Body of pancreas (tissue), 4 donors: Measurements from ENCODE around the gene EDEM1.

ENCODE experiments used
- POLR2A ChIP-seq, 3 donors: fragments of 450-650 bp; IDR thresholded peaks; one replicate each; pipeline ENCODE4 v1.6.1; 2016; ENCODE audit warnings: antibody characterized with exemption in 3 of 3, mild to moderate bottlenecking in 2 of 3
- TF ChIP-seq, protein P1 (sequence below), 7 experiments: fragments of 450-650 bp in 4 of 7; fragments of 200-600 bp in 3 of 7; sonication (generic) in 3 of 7; IDR thresholded peaks; one replicate each; pipeline ENCODE4 v1.5.1; 2016 to 2019; ENCODE audit warnings: antibody characterized with exemption in 7 of 7

DNA sequence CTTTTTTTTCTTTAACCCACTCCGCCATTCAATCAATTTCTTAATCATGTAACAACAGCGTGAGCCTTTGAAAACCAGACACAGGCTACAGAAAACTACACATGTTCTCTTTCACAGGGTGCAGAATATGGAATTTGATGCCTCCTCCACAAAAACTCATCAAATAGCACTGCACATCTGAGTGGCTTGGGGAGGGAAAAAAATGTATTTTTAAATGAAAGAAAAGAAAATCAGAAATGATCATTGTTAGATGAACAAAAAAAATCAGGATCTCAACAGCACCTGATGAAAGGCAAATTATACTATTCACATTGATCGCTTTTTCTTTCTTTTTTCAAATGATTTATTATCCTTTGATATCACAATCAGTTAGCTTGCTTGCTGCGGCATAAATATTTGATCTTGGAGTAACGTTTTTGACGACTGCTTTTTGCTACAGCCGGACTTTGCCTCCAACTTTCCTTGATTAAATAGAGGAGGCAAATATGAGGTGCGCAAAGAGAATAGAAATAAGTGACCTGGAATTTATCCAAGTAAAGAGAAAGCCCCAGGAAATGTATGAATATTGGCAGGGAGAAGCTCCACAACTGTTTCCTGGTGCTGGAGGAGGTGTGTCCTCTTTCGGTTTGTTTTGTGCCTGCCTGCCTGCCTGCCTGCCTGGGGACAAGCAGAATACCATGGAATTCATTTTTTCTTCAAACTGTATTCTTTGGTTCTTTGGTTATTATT lies 63.1 kb downstream of the EDEM1 start:
- TF ChIP-seq, protein P1, sequence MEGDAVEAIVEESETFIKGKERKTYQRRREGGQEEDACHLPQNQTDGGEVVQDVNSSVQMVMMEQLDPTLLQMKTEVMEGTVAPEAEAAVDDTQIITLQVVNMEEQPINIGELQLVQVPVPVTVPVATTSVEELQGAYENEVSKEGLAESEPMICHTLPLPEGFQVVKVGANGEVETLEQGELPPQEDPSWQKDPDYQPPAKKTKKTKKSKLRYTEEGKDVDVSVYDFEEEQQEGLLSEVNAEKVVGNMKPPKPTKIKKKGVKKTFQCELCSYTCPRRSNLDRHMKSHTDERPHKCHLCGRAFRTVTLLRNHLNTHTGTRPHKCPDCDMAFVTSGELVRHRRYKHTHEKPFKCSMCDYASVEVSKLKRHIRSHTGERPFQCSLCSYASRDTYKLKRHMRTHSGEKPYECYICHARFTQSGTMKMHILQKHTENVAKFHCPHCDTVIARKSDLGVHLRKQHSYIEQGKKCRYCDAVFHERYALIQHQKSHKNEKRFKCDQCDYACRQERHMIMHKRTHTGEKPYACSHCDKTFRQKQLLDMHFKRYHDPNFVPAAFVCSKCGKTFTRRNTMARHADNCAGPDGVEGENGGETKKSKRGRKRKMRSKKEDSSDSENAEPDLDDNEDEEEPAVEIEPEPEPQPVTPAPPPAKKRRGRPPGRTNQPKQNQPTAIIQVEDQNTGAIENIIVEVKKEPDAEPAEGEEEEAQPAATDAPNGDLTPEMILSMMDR (IDR thresholded peaks at IDR 0.05) = no peak
- TF ChIP-seq POLR2A (IDR thresholded peaks at IDR 0.05) = no peak
